Tibial nerve (tissue), 4 donors: Measurements from ENCODE around the gene GRIK4.

Experiments used
- EP300 ChIP-seq, 2 donors: sonication (generic); formaldehyde crosslinking; IDR thresholded peaks; one replicate each; pipeline ENCODE4 v1.6.1; 2017; ENCODE audit warnings: antibody characterized with exemption in 2 of 2, mild to moderate bottlenecking in 1 of 2
- POLR2A ChIP-seq, 2 donors: fragments of 450-650 bp; IDR thresholded peaks; one replicate each; pipeline ENCODE4 v1.6.1; 2017; ENCODE audit warnings: antibody characterized with exemption in 2 of 2, mild to moderate bottlenecking in 2 of 2, moderate library complexity in 2 of 2
- TF ChIP-seq, protein P1 (sequence below), 5 experiments: fragments of 200-600 bp in 3 of 5; fragments of 450-650 bp in 2 of 5; sonication (generic) in 3 of 5; IDR thresholded peaks; one replicate each; pipeline ENCODE4 v1.5.1; 2016 to 2019; ENCODE audit warnings: antibody characterized with exemption in 5 of 5, mild to moderate bottlenecking in 3 of 5, moderate library complexity in 2 of 5

DNA sequence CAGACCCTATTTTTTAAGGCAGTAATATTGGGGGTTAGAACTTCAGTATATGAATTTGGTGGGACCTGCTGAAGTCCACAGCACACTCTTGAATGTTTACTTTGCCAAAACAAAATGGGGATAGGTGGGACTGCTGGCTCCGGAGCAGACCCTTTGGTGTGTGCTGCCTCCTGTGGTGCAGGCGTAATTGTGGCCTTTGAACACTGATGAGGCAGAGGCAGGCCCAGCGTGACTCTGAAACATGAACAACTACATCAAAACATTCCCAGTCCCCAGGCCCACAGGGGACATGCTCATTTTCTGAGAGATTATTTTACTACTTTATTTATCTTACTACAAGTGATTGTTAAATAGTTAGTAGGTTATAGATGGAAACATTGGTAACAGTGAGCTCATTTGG, 287.3 kb downstream of the GRIK4 start:
- TF ChIP-seq, protein P1, sequence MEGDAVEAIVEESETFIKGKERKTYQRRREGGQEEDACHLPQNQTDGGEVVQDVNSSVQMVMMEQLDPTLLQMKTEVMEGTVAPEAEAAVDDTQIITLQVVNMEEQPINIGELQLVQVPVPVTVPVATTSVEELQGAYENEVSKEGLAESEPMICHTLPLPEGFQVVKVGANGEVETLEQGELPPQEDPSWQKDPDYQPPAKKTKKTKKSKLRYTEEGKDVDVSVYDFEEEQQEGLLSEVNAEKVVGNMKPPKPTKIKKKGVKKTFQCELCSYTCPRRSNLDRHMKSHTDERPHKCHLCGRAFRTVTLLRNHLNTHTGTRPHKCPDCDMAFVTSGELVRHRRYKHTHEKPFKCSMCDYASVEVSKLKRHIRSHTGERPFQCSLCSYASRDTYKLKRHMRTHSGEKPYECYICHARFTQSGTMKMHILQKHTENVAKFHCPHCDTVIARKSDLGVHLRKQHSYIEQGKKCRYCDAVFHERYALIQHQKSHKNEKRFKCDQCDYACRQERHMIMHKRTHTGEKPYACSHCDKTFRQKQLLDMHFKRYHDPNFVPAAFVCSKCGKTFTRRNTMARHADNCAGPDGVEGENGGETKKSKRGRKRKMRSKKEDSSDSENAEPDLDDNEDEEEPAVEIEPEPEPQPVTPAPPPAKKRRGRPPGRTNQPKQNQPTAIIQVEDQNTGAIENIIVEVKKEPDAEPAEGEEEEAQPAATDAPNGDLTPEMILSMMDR (IDR thresholded peaks at IDR 0.05): no peak
- TF ChIP-seq EP300 (IDR thresholded peaks at IDR 0.05): no peak
- TF ChIP-seq POLR2A (IDR thresholded peaks at IDR 0.05): no peak
